NOMO-1 treated with dmso at 0.1 percent for 144 hours (cell line): ENCODE data around the gene SOAT1.
"Not testable (repeated sequence)": the region's sequence is repeated elsewhere in the genome, so short reads cannot be mapped to it uniquely, and the experiment has no call there.

Experiments
- DNase-seq: peaks from one replicate; lab custom pipeline; 2025; ENCODE audit not compliant: unreplicated experiment; lab: John Stamatoyannopoulos, UW

Gene SOAT1

GRCh38 chr1:179293340-179294327 lies at the start of gene SOAT1:
SOAT1 (plus strand) TSS chr1:179293797; CDS start chr1:179302685, 8,888 bp downstream.
- peak; percentile 85 for DNase-seq

DNA sequence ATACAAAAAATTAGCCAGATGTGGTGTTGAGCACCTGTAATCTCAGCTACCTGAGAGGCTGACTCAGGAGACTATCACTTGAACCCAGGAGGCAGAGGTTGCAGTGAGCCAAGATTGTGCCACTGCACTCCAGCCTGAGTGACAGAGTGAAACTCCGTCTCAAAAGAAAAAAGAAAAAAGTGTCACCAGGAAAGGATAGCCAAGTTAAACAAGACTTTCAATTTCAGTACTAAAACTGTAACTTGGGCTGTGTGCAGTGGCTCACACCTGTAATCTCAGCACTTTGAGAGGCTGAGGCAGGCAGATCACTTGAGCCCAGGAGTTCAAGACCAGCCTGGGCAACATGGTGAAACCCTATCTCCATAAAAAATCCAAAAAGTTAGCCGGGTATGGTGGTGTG lies 48.2 kb upstream of the SOAT1 start:
- DNase-seq: not testable (repeated sequence)

DNA sequence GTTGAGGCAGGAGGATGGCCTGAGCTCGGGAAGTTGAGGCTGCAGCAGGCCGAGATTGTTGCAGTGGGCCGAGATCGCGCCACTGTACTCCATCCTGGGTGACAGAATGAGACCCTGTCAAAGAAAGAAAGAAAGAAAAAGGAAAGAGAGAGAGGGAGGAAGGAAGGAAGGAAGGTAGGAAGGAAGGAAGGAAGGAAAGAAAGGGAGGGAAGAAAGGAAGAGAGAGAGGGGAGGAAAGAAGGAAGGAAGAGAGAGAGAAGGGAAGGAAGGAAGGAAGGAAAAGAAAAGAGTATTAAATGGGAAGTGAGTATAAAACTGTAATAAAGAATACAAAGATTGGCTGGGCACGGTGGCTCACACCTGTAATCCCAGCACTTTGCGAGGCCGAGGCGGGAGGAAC lies 45.7 kb upstream of the SOAT1 start:
- no peak for DNase-seq

DNA sequence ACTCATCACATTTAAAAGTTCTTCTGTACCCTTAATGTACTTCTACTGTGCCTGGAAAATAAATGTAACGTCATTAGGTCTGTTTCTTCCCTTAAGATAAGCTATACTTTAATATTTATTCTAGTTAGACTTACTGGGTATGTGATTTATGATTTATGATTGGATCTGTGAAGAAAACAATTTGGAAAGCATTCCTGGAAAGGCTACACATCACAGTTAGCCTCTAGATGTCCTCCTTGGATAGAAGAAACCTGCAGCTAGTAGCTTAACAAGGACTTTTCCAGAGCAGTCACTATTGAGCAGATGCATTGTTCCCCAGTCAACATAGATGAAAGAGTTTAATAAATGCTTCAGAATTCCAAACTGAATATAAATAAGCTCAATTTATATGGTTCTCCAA lies 41.9 kb upstream of the SOAT1 start:
- DNase-seq: no peak

DNA sequence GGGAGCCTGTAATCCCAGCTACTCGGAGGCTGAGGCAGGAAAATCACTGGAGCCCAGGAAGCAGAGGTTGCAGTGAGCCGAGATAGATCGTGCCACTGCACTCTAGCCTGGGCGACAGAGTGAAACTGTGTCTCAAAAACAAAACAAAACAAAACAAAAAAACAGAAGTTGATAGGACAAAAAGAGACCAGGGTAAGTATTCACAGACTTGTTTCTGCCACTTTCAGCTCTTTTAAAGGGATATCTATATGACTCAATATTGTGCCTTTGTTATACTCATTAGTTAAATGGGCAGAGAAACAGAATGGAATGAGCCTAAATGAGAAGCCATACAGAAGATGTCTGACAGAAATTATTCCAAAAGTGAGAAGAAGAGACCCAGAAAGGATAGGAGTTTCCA lies 41.0 kb upstream of the SOAT1 start:
- DNase-seq: no peak

- no peak for DNase-seq
Observed at GRCh38 chr1:179253286-179253972, 40.2 kb upstream of the SOAT1 start.

DNA sequence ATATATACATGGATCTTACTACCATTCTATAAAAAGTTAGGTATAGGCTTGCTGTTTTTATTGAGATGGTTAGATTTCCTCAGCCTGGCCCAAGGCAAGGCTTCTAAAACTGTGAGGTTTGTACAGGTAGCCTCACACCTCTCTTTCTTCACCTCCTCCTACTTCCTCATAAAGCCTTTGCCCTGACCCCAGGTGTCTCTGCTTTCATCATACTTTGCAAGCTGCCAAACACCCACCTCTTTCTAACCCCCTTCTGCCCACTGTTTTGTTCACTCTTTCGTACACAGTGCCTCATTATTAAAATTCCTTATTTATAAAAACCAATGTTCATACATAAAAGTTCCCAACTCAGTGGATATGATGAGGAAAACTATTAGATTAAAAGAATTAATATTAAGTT lies 31.4 kb upstream of the SOAT1 start:
- no peak for DNase-seq

- DNase-seq: no peak
Observed at GRCh38 chr1:179263121-179263520, 30.5 kb upstream of the SOAT1 start.

GRCh38 chr1:179264507-179264906 lies 29.1 kb upstream of the SOAT1 start:
- no peak for DNase-seq

DNA sequence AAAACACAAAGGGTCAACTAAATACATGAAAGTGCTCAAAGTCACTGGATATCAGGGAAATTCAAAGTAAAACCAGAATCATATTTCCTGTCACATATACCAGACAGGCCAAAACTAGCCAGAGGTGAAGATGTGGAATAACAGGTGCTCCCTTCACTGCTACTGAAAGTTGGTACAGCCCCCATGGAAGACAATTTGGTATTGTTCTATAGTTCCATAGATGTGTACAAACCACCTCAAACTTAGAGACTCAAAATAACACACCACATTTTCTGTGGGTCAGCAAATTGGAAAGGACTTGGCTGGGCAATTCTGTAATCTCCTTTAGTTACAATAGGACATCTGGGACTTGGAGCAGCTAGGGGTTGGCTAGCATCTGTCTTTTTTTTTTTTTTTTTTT lies 24.5 kb upstream of the SOAT1 start:
- DNase-seq: no peak

- not testable (repeated sequence) for DNase-seq
Observed at GRCh38 chr1:179274424-179274823, 19.2 kb upstream of the SOAT1 start.

GRCh38 chr1:179278920-179279319 lies 14.7 kb upstream of the SOAT1 start:
- no peak for DNase-seq

GRCh38 chr1:179283992-179284391 lies 9.6 kb upstream of the SOAT1 start:
- no peak for DNase-seq

DNA sequence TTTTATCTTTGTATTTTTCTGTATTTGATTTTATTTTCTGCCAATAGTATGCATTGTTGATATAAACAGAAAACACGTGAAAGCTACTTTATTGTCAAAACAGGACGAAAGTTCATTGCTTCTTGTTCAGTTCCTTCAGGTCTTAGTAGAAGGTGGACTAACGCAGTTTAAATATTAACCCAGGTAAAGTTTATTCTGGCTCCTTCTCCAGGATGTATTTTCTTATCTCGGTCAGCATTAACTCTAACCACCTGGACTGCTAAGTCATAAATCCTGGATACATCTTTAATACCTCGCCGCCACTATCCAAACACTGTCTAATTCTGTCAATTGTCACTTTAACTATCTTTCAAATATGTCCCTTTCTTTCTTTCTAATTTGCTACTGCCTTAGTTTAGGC lies 5.7 kb upstream of the SOAT1 start:
- no peak for DNase-seq

- no peak for DNase-seq
Observed at GRCh38 chr1:179288977-179289376, 4.6 kb upstream of the SOAT1 start.

- no peak for DNase-seq
Observed at GRCh38 chr1:179295164-179295755, 1.7 kb downstream of the SOAT1 start.

DNA sequence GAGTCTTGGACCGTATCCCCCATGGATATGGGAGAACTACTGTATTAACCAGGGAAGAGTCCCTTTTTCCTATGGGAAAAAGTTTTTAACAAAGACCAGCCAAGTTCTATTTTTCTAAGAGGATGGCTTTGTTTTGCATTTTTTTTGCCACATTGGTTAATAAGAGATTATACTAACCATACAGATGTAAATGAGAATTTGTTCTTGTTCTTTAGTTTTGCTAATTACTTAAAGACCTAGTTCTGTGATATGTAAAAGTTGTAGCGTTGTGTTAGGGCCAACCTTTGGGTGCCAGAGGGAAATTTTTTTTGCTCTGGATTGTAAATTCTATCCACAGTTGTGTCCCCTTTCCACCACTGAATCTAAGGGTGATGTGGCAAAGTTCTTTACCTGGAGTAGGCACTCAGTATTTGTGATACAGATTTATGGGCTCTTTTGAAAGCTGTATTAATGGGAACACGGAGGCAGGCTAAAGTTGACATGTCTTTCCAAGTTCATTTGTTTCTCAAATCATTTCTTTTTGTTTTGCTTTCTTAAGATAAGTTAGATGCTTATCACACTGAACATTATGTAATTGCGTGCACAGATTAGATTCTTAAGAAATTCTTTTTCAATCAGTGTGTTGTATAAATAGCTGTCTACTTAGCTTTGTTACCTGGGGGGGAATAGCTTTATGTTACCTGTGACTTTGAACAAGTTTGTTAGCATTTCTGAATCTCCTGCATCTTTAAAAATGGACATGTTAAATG lies 2.9 kb downstream of the SOAT1 start:
- no peak for DNase-seq

DNA sequence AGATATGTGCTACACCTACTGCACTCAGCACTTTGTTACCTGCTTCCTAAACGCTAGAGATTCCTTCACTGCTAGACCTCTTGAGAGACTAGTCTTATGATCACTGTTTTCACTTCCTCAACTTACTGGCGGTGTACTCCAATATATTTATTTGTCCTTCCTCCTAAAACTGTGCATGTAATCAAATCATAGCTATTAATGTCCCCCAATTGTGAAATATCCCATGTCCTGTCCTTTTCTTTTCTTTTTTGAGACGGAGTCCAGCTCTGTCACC lies 3.4 kb downstream of the SOAT1 start:
- peak; percentile 42 for DNase-seq

- DNase-seq: no peak
Observed at GRCh38 chr1:179298952-179299351, 5.4 kb downstream of the SOAT1 start.

DNA sequence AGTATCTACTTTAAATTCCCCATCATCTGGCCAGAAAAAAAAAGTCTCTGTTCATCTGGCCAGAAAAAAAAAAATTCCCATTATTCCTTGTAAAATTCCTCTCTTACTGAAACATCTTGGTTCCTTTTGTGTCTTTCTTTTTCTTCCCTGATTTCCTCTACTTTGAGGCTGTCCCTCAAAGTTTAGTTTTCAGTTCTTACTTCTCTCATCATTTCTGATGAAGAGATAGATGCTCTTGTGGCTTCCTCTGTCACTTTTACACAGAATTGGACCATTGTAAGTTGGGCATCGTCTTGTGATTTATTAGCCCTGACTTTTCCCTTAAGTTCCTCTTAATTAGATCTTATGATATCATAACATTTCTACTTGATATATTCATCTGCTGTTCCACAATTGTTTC lies 6.5 kb downstream of the SOAT1 start:
- DNase-seq: no peak

DNA sequence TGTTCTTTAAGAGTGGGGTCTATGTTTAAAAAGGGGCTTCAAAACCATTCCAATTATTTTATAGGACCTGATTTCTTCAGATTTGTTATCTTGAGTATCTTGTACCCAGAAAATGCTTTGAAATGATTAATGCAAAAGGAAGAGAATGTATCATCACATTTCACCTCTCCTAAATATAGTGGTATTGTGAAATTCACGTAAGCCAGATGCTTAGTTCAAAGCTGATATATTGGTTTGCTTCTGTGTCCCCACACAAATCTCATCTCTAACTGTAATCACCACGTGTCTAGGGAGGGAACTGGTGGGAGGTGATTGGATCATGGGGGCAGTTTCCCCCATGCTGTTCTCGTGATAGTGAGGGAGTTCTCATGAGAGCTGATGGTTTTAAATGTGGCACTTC lies 8.5 kb downstream of the SOAT1 start:
- no peak for DNase-seq
